Astrocyte of the spinal cord (primary cell): ENCODE results near the gene DDX41.

Experiments
- DNase-seq: peaks from one replicate; pipeline ENCODE4 v3.0.0; 2011; ENCODE audit warnings: low read depth, low spot score
- H3K4me3 ChIP-seq: 2 replicates; pipeline ENCODE4 v1.5.1; 2011; ENCODE audit warnings: low read depth, mild to moderate bottlenecking, low read length, moderate library complexity
- in situ Hi-C: cut with HindIII; loops from 2 replicates; pipeline ENCODE4 v1.10.0; 2017; ENCODE audit warnings: low sequenced_read_pairs
- TF ChIP-seq, protein P1 (sequence below): IDR thresholded peaks from 2 replicates; pipeline ENCODE4 v1.5.1; 2012; ENCODE audit warnings: low read depth, mild to moderate bottlenecking, low read length, inconsistent platforms

DDX41 gene

DNA sequence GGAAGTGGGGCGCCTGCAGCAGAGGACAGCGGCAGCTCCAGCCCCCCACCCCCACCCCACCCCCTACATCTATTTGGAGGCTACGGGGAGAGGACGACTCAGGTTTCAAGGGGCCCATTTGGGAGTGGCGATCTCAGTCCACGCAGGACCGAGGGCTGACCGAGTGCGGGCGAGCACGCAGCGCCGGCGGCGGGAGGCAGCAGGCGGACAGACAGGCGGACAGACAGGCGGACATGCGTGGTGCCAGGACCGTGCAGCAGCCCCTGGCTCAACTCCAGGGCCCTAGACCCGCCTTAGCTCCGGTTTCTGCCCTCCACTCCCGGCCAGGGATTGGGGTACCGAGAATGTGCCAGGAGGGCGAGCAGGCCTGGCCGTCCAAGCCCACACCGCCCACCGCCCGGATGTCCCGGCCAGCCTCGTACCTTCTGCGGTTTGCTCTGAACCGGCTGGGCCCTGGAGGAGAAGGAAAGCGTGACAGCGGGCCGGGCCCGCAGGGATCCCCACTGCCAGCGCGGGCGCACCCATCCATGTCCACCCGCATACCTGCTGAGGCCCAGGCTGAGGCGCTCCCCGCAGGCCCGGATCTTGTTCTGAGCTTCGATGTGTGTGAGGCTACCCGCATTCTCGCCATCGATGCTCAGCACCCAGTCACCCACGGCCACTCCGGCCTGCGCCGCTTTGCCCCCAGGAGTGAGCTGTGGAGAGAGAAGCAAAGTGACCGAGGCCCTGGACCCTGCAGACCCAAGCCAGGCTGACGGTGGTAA lies 24.6 kb downstream of the DDX41 start:
- no peak overlapping the region for H3K4me3 ChIP-seq
- TF ChIP-seq, protein P1, sequence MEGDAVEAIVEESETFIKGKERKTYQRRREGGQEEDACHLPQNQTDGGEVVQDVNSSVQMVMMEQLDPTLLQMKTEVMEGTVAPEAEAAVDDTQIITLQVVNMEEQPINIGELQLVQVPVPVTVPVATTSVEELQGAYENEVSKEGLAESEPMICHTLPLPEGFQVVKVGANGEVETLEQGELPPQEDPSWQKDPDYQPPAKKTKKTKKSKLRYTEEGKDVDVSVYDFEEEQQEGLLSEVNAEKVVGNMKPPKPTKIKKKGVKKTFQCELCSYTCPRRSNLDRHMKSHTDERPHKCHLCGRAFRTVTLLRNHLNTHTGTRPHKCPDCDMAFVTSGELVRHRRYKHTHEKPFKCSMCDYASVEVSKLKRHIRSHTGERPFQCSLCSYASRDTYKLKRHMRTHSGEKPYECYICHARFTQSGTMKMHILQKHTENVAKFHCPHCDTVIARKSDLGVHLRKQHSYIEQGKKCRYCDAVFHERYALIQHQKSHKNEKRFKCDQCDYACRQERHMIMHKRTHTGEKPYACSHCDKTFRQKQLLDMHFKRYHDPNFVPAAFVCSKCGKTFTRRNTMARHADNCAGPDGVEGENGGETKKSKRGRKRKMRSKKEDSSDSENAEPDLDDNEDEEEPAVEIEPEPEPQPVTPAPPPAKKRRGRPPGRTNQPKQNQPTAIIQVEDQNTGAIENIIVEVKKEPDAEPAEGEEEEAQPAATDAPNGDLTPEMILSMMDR: no peak

DNA sequence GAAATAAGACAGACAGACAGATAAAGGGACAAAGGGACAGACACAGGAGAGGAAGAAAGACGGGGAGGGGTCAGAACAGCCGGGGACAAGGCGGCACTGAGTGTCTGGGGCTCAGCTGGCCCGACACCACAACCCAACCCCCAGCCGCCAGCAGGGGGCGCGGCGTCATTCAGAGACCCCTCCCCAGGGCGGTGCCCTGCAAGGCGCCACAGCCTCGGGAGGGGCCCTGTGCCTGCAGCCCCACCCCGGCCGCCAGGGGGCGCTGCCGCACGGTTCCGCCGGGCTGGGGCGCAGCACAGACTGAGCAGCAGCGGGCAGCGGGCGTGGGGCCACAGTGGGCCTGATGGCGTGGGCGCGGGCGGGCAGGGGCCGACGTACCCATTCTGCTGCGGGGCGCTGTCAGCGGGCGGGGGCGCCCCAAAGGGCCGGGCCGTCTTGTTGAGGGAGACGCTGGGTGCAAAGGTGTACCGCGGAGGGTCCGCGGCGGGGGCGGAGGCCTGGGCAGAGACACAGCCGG lies 25.3 kb downstream of the DDX41 start:
- no peak overlapping the region for H3K4me3 ChIP-seq
- peak; percentile 56 for DNase-seq
- in situ Hi-C loops: no loop called here
- TF ChIP-seq, protein P1: peak; percentile 67

More for the DNA sequence above, 24.6 kb downstream of the DDX41 start:
- DNase-seq: no peak
- in situ Hi-C loops: no loop called here

DNA sequence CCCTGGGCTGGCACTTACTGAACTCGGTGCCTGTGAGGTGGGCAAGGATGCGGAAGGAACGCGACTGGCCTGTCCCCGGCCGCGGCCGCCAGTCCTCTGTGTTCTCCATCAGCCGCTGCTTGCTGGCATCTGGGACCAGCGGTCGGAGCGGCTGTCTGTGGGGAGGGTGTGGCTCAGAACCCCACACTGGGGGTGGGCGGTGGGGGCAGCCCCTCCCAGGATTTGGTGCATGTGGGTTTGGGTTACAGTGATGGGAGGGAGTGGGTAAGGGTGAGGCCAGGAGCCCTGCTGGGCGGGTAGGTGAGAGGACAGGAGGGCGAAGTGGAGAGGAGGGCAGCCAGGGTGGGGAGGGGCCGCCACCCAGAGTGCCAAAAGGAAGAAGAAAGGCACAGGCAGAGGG lies 25.8 kb downstream of the DDX41 start:
- no peak overlapping the region for H3K4me3 ChIP-seq
- in situ Hi-C loops: no loop called here
- TF ChIP-seq, protein P1: no peak
- no peak for DNase-seq

DNA sequence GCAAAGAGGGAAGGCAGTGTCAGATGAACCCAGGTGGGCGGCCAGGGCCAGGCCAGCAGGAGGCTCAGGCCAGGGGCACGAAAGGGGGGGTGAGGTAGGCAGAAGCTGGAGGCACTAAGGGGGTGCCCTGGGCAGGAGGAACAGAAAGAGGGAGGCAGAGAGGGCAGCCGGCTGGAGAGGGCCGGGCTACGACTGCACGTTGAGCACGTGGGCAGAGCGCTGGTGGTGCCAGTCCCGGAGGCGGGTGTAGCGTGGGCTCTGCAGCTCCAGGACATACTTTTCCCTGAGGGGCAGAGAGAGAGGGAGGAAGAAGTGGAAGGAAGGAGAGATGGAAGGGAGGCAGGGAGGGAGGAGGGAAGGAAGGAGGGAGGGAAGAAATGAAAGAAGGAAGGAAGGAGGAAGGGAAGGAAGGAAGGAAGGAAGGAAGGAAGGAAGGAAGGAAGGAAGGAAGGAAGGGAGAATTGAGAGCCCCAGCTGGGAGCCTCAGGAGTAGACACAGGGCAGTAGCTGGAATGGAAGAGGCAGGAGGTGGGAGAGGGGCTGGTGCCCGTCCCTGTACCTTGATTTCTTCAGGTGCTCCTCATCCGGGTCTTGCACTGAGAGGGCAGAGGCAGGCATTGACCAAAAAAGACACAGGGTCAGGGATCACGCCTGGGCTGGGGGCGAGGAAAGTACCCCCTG lies 26.3 kb downstream of the DDX41 start:
- DNase-seq: no peak
- TF ChIP-seq, protein P1: no peak
- H3K4me3 ChIP-seq: no peak overlapping the region
- in situ Hi-C loops: no loop called here

DNA sequence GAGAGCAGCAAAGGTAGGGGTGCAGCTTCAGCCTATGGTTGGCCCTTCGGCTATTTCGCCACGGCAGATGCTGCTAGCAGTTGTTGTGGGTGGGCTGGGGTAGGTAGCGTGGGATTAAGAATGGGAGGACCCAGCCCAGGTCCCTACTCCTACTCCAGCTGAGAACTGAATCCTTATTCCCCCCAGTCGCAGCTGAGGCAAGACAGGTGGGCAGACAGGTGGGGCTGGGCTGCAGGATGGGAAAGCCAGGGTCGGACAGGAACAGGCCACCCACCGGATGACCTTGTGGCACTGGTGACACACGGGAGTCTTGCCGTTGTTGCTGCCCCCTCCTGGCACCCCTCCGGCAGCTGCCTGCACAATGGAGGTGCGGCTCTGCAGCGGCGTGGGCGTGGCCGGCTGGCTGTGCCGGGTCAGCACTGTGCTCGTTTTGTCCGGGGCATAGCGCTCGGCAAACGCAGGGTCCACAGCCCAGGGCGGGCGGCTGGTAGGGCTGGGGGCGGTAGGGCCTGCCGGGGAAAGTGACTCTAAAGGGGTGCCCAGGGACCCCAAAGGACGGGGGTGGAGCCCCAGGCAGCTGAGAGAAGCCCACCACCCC lies 27.5 kb downstream of the DDX41 start:
- TF ChIP-seq, protein P1: peak; percentile 25
- no peak for DNase-seq
- in situ Hi-C loops: no loop called here
- no peak overlapping the region for H3K4me3 ChIP-seq

DNA sequence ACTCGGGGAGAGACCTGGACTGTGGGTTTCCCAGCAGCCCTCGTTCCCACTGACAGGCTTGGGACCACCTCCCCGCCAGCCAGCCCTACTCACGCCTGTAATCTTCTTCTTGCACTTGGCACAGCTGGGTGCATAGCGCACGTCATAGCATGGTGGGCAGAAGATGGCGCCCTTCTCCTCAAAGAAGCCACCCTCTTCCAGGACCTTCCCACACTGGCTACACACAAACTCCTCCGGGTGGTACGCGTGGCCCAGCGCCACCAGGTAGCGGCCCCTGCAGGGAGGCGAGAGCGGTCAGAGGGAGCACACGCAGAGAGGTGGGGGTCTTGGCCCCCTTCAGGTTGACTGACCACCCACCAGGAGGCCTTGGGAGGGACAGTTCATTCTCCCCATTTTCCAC lies 28.8 kb downstream of the DDX41 start:
- in situ Hi-C loops: no loop called here
- TF ChIP-seq, protein P1: no peak
- DNase-seq: no peak
- H3K4me3 ChIP-seq: no peak overlapping the region
